Osteoblast (primary cell): ENCODE measurements around the gene SPPL2C. TPM values are rescaled to one million over a fixed set of nuclear protein-coding genes. Genes with fewer than 3 reads are reported as not detected.

ENCODE experiments used
- DNase-seq: peaks from one replicate; pipeline ENCODE4 v3.0.0; 2011; ENCODE audit warnings: low spot score, mixed read lengths; ENCODE audit not compliant: insufficient read length; ENCODE audit errors: missing footprints
- H2AFZ ChIP-seq: 2 replicates; pipeline ENCODE4 v1.6.0; 2011; ENCODE audit warnings: mild to moderate bottlenecking, low read length
- H3K27ac ChIP-seq: 2 replicates; pipeline ENCODE4 v1.5.1; 2011; ENCODE audit warnings: mild to moderate bottlenecking, low read depth, low read length, moderate library complexity
- H3K27me3 ChIP-seq: 2 replicates; pipeline ENCODE4 v1.6.0; 2012; ENCODE audit warnings: mild to moderate bottlenecking, control low read depth, inconsistent platforms, low read length, moderate library complexity; ENCODE audit not compliant: insufficient read depth
- H3K36me3 ChIP-seq: 2 replicates; pipeline ENCODE4 v1.5.1; 2011; ENCODE audit warnings: mild to moderate bottlenecking, low read length, control low read depth, moderate library complexity; ENCODE audit not compliant: insufficient read depth
- H3K4me1 ChIP-seq: 2 replicates; pipeline ENCODE4 v1.5.1; 2011; ENCODE audit warnings: mild to moderate bottlenecking, low read length, control low read depth, moderate library complexity; ENCODE audit not compliant: insufficient read depth
- H3K4me2 ChIP-seq: 2 replicates; pipeline ENCODE4 v1.6.0; 2011; ENCODE audit warnings: mild to moderate bottlenecking, low read length; ENCODE audit not compliant: insufficient read depth
- H3K4me3 ChIP-seq: fragments of 200-600 bp; sonication (generic); 3 replicates; pipeline ENCODE4 v1.5.1; 2012; ENCODE audit warnings: mild to moderate bottlenecking, low read length, inconsistent platforms; ENCODE audit not compliant: insufficient read depth
- H3K79me2 ChIP-seq: 2 replicates; pipeline ENCODE4 v1.6.0; 2012; ENCODE audit warnings: mild to moderate bottlenecking, low read length, control low read depth, inconsistent platforms; ENCODE audit not compliant: insufficient read depth
- H3K9me3 ChIP-seq: 2 replicates; pipeline ENCODE4 v1.5.1; 2011; ENCODE audit warnings: low read depth, low read length, control low read depth
- H4K20me1 ChIP-seq: 2 replicates; pipeline ENCODE4 v1.6.0; 2012; ENCODE audit warnings: mild to moderate bottlenecking, low read length, control low read depth; ENCODE audit not compliant: insufficient read depth
- total RNA-seq: library from RNA; depleted of rRNA; stranded (reverse); fragments of >200 nt; gene quantifications from 2 replicates; pipeline ENCODE4 v1.2.3, GENCODE V29; 2012
- TF ChIP-seq, protein P1 (sequence below): IDR thresholded peaks from 2 replicates; pipeline ENCODE4 v1.5.1; 2011; ENCODE audit warnings: mild to moderate bottlenecking, low read depth, low read length, moderate library complexity; ENCODE audit errors: extremely low read depth

Gene SPPL2C
- total RNA-seq, 1 donor = not detected

DNA sequence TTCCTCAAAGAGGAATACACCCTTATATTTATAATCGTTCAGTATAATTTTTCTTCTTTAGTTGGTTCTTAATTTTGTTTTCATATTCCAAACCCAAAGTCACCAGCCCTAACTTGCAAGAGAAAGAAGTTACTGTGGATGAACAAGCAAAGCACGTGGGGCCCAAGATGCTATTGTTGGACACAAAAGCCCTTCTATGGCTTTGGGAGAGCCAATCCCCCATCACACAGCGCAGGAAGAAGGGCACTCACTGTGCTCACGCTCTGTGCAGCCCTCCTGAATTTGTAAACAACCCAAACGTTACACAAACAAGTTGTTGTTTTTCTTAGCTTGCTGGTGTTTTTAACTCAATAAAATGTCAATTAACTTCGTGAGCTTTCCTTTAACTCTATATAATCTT, 22.5 kb downstream of the SPPL2C start:
- Histone ChIP-seq H4K20me1 (no peaks in the 10 kb centered on the region), H3K9me3 (no peaks in the 10 kb centered on the region), H3K79me2 (no peaks in the 10 kb centered on the region), H3K27ac (no peak overlapping the region), H3K4me2 (no peak overlapping the region), H3K27me3 (peaks cover 28% of the 10 kb centered on the region), H3K36me3 (no peaks in the 10 kb centered on the region), H3K4me3 (no peak overlapping the region), H2AFZ (no peak overlapping the region), H3K4me1 (no peaks in the 10 kb centered on the region)
- DNase-seq = no peak
- TF ChIP-seq, protein P1, sequence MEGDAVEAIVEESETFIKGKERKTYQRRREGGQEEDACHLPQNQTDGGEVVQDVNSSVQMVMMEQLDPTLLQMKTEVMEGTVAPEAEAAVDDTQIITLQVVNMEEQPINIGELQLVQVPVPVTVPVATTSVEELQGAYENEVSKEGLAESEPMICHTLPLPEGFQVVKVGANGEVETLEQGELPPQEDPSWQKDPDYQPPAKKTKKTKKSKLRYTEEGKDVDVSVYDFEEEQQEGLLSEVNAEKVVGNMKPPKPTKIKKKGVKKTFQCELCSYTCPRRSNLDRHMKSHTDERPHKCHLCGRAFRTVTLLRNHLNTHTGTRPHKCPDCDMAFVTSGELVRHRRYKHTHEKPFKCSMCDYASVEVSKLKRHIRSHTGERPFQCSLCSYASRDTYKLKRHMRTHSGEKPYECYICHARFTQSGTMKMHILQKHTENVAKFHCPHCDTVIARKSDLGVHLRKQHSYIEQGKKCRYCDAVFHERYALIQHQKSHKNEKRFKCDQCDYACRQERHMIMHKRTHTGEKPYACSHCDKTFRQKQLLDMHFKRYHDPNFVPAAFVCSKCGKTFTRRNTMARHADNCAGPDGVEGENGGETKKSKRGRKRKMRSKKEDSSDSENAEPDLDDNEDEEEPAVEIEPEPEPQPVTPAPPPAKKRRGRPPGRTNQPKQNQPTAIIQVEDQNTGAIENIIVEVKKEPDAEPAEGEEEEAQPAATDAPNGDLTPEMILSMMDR = no peak

- Histone ChIP-seq H3K27ac (no peak overlapping the region), H3K4me1 (no peaks in the 10 kb centered on the region), H3K79me2 (no peaks in the 10 kb centered on the region), H3K27me3 (peaks cover 28% of the 10 kb centered on the region), H3K4me3 (no peak overlapping the region), H3K36me3 (no peaks in the 10 kb centered on the region), H3K4me2 (no peak overlapping the region), H2AFZ (no peak overlapping the region), H4K20me1 (no peaks in the 10 kb centered on the region), H3K9me3 (no peaks in the 10 kb centered on the region)
- TF ChIP-seq, protein P1 = no peak
- no peak for DNase-seq
Measured at GRCh38 chr17:45867702-45868101, 23.0 kb downstream of the SPPL2C start.

- Histone ChIP-seq H3K27me3 (peaks cover 28% of the 10 kb centered on the region), H3K4me2 (no peak overlapping the region), H4K20me1 (no peaks in the 10 kb centered on the region), H3K27ac (no peak overlapping the region), H3K9me3 (no peaks in the 10 kb centered on the region), H3K4me1 (no peaks in the 10 kb centered on the region), H3K79me2 (no peaks in the 10 kb centered on the region), H3K36me3 (no peaks in the 10 kb centered on the region), H2AFZ (no peak overlapping the region), H3K4me3 (no peak overlapping the region)
- TF ChIP-seq, protein P1 = no peak
- DNase-seq = no peak
Measured at GRCh38 chr17:45868276-45868675, 23.6 kb downstream of the SPPL2C start.

- Histone ChIP-seq H3K79me2 (no peaks in the 10 kb centered on the region), H3K4me2 (no peak overlapping the region), H3K9me3 (no peaks in the 10 kb centered on the region), H3K4me1 (no peaks in the 10 kb centered on the region), H2AFZ (no peak overlapping the region), H3K4me3 (no peak overlapping the region), H3K27me3 (peaks cover 21% of the 10 kb centered on the region), H4K20me1 (no peaks in the 10 kb centered on the region), H3K36me3 (no peaks in the 10 kb centered on the region), H3K27ac (no peak overlapping the region)
- DNase-seq = no peak
- TF ChIP-seq, protein P1 = no peak
Measured at GRCh38 chr17:45869676-45870341, 25.1 kb downstream of the SPPL2C start.
